ENCODE measurements around the gene DIS3L2. TPM values are rescaled to one million over a fixed set of nuclear protein-coding genes. Genes with fewer than 3 reads are reported as not detected.

Gene DIS3L2
- total and polyA plus RNA-seq, 10 donors = 9.1 to 59.8 (median 35.4) TPM

- TF ChIP-seq POLR2A (IDR thresholded peaks at IDR 0.05) (no peak), CTCF (IDR thresholded peaks at IDR 0.05 in 8 of 11, conservative IDR thresholded peaks at IDR 0.05 in 3 of 11) (no peak), POLR2AphosphoS5 (IDR thresholded peaks at IDR 0.05) (no peak)
- no peak overlapping the region for H3K27ac ChIP-seq
- H3K27me3 ChIP-seq (replicated peaks in 1 of 7) = peaks cover 0 to 94% (median 52%) of the 10 kb centered on the region in 7 donors
- WGBS, 5 donors = 17 to 62% (median 43%) methylated on average over 21 to 23 of the region's 23 CpGs
- DNase-seq = no peak
- intact Hi-C loops (cut with DNase I; ENCODE audit: low total_unique reads) = no loop called here
- no peaks in the 10 kb centered on the region for H3K9me3 ChIP-seq
- H3K36me3 ChIP-seq = no peaks in the 10 kb centered on the region
- peak overlapping the region in 1 of 8 donors; percentile 30 for H3K4me3 ChIP-seq
- H3K4me1 ChIP-seq = peaks cover 0 to 32% (median 15%) of the 10 kb centered on the region in 6 donors
Observed at GRCh38 chr2:232386490-232386739, 424.9 kb downstream of the DIS3L2 start.

Small RNAs within 50 kb of the gene (microRNA-seq; reads per million reads assigned to microRNA genes)
- gene MIR562 = 0 reads per million in 3 donors

Small RNAs within 50 kb of the gene (small RNA-seq; reads per million reads assigned to genes)
- gene AC068134.3 (0 reads per million in 4 donors), gene AC068134.4 (0 reads per million in 4 donors), gene MIR562 (0 reads per million in 4 donors)

Other genes starting within 250 kb of the DIS3L2 start
- 10 to 100 TPM; 22.2 to 45.0 (median 28.3) TPM for gene PDE6D, start 180.4 kb upstream of the DIS3L2 start, total RNA-seq
- gene PDE6D, start 180.4 kb upstream of the DIS3L2 start, polyA plus RNA-seq = 10 to 100 TPM; 20.5 to 35.1 (median 33.8) TPM
- 10 to 100 TPM; 26.7 to 55.1 (median 38.8) TPM for gene COPS7B, start 175.3 kb upstream of the DIS3L2 start, total RNA-seq
- 10 to 100 TPM; 18.2 to 27.2 (median 21.9) TPM for gene COPS7B, start 175.3 kb upstream of the DIS3L2 start, polyA plus RNA-seq
- gene NPPC, start 35.3 kb upstream of the DIS3L2 start, total RNA-seq = under 1 TPM in 1 of 7 donors, not detected in 6; 0.93 TPM
- gene NPPC, start 35.3 kb upstream of the DIS3L2 start, polyA plus RNA-seq = 1 to 10 TPM in 1 of 3 donors, under 1 TPM in 2; 0.10 to 2.2 (median 0.76) TPM